Fibroblast of skin of right quadriceps (primary cell): Measurements from ENCODE around the gene MARCOL.

Experiments
- DNase-seq: peaks from one replicate; pipeline ENCODE4 v3.0.0-alpha.2; 2013

Gene MARCOL

DNA sequence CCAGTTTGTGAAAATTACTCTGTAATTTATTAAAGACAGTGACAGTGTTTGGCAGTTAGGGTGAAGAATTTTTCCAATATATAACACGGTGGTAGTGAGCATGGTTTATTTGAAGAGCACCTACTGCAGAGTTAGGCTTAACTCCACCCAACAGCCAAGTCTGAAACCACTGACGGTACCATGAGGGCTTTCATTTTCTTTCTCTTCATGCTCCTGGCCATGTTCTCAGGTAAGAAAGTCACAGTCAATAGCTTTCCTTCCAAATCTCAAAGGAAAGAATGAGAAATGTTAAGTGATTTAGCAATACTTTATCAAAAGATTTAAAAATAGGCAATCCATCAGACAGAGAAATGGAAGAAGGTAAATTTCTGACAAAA lies at the start of gene MARCOL:
MARCOL (plus strand) TSS at position 108 of the 377 bp plus-strand sequence; CDS start at position 181, 73 bp downstream.
- no peak for DNase-seq

GRCh38 chr5:148191010-148191409 lies 47.3 kb upstream of the MARCOL start:
- no peak for DNase-seq

- no peak for DNase-seq
Measured at GRCh38 chr5:148193202-148193601, 45.1 kb upstream of the MARCOL start.

- DNase-seq, result no peak
Measured at GRCh38 chr5:148201151-148201550, 37.2 kb upstream of the MARCOL start.

- DNase-seq, result no peak
Measured at GRCh38 chr5:148202531-148203203, 35.7 kb upstream of the MARCOL start, which contains the start of gene SPINK6. Gene SPINK6 (plus strand): TSS chr5:148203042. CDS start chr5:148203097, 55 bp downstream.

DNA sequence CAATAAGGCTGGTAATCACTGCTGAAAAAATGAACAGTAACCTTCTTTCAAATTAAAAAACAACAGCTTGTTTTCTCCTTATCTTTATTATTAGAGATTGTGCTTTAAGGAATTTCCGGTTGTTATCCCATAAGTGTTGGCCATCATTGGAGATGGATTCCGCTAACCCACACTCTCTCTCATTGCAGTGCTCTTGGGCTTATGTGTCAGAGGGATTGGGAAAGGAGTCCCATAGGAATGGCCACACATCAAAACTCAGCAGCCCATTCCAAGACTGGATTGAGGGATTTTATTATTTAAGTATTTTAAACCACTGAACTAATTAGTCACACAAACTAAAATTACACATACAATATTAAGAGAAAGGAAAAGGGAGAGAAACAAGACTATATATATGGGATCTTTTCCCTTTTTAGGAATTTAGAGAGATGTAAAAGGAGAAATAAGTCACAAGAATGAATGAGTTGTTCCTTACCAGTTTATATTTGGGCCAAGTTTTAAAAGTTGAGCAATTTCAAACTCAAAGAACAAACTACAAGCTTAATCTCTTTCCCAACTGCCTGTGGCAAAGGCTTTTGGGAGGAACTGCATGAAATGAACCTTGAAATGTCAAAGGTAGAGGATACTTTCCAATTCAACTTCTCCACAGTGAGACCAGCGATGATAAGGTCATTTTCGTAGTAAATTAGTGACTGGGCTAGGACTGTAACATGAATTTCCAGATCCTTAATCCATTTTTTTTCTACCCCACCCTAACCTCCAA lies 33.1 kb upstream of the MARCOL start:
- no peak for DNase-seq

GRCh38 chr5:148205865-148206264 lies 32.5 kb upstream of the MARCOL start:
- no peak for DNase-seq

GRCh38 chr5:148206620-148207019 lies 31.7 kb upstream of the MARCOL start:
- no peak for DNase-seq

DNA sequence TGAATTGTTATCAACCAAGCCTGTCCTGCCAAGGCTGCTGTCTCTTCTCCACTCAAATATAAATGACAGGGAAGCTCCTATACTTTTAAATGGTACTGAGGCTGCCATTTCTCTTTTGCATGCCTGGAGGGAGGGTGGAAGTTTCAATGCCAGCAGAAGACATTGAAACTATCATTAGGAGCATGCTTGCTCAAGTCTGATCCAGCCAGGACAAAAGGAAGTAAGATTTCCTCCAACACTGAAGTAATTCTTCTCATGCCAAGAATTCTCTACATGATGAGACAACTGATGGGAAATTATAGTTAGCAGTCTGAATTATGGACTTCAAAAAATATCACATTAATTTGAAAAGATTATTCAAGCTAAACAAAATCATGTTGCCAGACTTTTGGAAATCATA lies 30.1 kb upstream of the MARCOL start:
- no peak for DNase-seq

GRCh38 chr5:148209151-148209770 lies 29.1 kb upstream of the MARCOL start:
- DNase-seq, result no peak

DNA sequence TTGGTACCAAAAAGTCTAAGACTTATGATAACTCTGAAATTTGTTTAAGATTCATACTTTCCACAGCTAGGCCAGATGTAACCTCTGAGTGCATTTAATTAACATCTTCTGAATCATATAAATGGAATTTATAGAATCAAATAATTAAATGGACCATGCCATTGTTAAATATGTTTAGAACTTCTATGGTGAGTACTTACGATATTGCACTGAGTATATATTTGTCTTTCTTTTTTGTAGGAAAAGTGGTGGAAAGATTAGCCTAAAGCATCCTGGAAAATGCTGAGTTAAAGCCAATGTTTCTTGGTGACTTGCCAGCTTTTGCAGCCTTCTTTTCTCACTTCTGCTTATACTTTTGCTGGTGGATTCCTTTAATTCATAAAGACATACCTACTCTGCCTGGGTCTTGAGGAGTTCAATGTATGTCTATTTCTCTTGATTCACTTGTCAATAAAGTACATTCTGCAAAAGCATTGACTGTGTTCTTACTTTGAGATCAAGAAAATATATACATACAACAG lies 23.6 kb upstream of the MARCOL start:
- DNase-seq, result no peak

DNA sequence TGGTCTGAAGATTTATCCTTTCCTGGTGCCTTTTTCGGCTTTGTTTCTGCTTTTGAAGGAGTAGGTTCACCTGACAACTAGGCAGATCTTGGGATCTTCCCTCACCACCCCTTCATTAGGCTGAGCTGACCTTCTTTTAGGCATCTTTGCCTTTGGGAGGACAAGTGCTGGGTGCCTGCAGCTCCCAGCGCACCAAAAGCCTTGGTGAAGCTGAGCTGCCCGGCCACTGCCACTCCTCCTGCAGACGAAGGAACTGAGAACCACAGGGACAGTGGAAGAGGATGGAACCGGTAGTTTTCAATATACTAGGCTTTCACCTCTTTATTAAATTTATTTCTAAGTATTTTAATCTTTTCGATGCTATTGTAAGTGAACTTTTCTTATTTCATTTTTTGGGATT lies 16.8 kb upstream of the MARCOL start:
- no peak for DNase-seq

DNA sequence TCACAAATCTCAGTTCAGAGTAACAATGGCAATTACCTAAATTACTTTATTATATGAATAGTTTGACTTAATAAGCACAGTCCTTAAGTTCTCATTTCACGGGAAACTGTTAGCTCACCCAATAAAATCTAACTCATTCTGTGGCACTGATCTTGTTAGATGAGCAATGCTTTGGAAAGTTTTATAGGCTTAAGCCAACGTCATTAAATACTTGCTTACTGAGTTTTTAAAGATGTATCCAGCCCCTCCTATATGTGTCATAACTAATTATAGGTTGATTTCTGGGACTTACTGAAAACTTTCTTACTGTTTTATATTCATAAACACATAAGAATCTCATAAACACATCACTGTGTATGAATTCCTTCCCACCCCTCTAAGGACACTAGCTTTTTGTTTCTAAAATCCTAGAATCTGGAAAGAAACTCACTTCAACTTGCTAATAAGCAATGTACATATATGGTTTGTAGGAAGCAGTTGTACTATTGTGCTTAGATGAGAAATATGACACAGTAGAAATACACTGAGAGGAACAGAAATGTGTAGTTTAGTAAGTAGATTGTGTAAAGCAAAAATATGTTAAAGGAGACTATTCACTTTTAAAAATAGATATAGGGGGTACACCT lies 14.1 kb upstream of the MARCOL start:
- peak; percentile 0 for DNase-seq

DNA sequence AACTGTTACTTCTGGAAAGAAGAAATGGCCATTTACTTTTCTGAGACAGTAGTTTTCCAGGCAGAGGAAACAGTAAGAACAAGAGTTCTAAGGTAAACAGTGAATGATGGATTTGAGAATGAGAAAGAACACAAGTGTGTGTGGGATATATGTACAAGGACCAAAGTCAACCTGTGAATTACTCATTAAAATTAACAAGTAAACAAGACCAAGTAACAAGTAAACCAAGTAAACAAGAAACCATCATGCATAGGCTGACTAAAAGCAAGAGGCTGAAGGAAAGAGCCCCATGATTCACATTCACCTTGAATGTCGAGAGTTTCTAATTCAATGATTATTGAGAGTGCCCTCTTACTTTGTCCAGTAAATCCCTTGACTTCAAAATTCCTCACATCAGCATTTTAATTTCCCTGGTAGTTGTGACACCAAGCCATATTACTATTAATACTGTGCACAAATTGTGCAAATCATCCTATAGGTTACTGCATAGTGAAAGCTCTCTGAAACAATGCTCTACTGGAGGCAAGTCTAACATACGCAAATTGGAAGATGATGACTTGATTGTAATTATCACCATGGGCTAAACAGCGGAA lies 9.8 kb upstream of the MARCOL start:
- DNase-seq, result no peak

DNA sequence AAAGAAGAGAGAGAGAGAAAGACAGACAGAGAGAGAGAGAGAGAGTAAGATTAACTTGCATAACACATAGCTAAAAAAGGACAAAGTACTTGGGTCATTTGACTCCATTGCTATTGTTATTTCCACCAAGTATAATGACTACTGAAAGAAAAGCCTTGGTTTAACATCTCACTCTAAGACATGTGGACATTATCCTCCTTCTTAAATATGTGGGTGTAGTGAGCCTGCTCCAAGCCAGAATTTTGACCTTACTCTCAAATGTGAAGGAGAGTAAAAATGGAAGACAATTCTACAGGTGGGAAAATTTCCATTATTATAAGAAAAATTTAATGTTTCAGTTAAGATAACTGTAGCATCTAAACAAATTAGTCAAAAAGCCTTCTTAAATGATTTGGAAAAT lies 8.5 kb upstream of the MARCOL start:
- DNase-seq, result no peak

DNA sequence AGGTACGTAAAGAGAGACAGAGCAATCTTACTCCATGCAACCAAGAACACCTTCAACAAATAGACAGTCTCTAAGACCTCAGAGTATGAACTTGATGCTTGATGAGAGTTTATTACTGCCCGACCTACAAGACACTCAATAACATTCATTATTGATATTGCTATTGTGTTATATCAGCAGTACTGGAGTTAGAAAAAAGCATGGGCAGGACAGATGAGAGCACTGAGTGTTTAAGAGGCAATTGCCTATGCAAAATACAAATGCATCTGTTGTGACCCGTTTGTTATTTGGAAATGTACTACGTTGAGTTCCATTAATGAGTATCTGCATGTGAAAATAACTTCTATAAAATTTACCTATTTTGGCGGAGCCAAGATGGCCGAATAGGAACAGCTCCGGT lies 8.1 kb upstream of the MARCOL start:
- DNase-seq, result no peak

- DNase-seq, result no peak
Measured at GRCh38 chr5:148237785-148238417, 424 bp upstream of the MARCOL start.

- DNase-seq, result no peak
Measured at GRCh38 chr5:148248894-148249293, 10.6 kb downstream of the MARCOL start.

DNA sequence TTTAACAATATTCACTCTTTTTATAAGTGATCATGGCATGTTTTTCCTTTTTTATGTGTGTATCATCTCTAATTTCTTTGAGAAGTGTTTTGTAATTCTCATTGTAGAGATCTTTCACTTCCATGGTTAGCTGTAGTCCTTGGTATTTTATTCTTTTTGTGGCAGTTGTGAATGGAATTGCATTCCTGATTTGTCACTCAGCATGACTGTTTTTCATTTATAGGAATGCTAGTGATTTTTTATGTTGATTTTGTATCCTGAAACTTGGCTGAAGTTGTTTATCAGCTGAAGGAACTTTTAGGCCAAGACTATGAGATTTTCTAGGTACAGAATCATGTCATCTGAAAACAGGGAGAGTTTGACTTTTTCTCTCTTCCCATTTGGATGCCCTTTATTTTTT lies 17.1 kb downstream of the MARCOL start:
- DNase-seq, result no peak

- DNase-seq, result no peak
Measured at GRCh38 chr5:148259288-148259687, 21.0 kb downstream of the MARCOL start.

DNA sequence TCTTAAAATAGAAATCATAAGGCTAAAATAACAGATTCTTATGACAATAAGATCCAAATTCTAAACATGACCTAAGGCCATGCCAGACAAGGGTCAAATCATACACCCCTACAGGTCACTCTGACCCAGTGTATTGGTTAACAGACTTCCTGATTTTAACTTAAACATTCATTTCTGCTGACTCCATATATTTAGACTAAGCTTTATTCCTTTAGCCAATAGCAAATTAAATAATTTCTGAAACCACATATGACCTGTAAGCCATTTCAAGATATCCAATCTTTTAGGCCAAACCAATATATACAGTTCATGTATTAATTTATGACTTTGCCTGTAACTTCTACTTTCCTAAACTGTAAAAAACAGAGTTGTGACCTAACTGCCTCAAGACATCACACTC lies 22.9 kb downstream of the MARCOL start:
- DNase-seq, result no peak

GRCh38 chr5:148267962-148268361 lies 29.6 kb downstream of the MARCOL start:
- DNase-seq, result no peak
